ENCODE measurements around the gene HECTD3. TPM values are rescaled to one million over a fixed set of nuclear protein-coding genes. Genes with fewer than 3 reads are reported as not detected.
"Not testable (repeated sequence)": the region's sequence is repeated elsewhere in the genome, so short reads cannot be mapped to it uniquely, and the experiment has no call there.

The HECTD3 gene
- total RNA-seq, 3 donors from 2014 or later (not counting 1 experiment from before 2014, with no cell fraction given) = 56.6 to 67.4 (median 64.4) TPM

- Histone ChIP-seq H3K4me1 (ENCODE audit: control insufficient read depth, insufficient read depth, low read length) (no peaks in the 10 kb centered on the region), H3K4me3 (ENCODE audit: low read length) (no peak overlapping the region), H3K27ac (ENCODE audit: low read length) (no peak overlapping the region), H3K9me3 (ENCODE audit: control insufficient read depth, insufficient read depth, low read length) (no peaks in the 10 kb centered on the region), H3K36me3 (ENCODE audit: control insufficient read depth, insufficient read depth, low read length) (peaks cover 30% of the 10 kb centered on the region), H3K27me3 (ENCODE audit: control insufficient read depth, insufficient read depth, low read length) (no peaks in the 10 kb centered on the region)
- no peak for DNase-seq
- no peak for ATAC-seq
- no CpG with 5 or more reads among the region's 1 CpG for WGBS (ENCODE audit: insufficient coverage)
- Mint-ChIP-seq H3K9me3 (no peaks in the 10 kb centered on the region), H3K27me3 (ENCODE audit: low read depth in 2 of 2) (no peaks in the 10 kb centered on the region), H3K4me3 (no peak overlapping the region), H3K4me1 (peaks cover 0 to 13% of the 10 kb centered on the region in 2 donors), H3K36me3 (peaks cover 16% of the 10 kb centered on the region), H3K27ac (no peak overlapping the region)
- intact Hi-C loops (cut with micrococcal nuclease) = no loop called here
- TF ChIP-seq, protein P1, sequence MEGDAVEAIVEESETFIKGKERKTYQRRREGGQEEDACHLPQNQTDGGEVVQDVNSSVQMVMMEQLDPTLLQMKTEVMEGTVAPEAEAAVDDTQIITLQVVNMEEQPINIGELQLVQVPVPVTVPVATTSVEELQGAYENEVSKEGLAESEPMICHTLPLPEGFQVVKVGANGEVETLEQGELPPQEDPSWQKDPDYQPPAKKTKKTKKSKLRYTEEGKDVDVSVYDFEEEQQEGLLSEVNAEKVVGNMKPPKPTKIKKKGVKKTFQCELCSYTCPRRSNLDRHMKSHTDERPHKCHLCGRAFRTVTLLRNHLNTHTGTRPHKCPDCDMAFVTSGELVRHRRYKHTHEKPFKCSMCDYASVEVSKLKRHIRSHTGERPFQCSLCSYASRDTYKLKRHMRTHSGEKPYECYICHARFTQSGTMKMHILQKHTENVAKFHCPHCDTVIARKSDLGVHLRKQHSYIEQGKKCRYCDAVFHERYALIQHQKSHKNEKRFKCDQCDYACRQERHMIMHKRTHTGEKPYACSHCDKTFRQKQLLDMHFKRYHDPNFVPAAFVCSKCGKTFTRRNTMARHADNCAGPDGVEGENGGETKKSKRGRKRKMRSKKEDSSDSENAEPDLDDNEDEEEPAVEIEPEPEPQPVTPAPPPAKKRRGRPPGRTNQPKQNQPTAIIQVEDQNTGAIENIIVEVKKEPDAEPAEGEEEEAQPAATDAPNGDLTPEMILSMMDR (IDR thresholded peaks at IDR 0.05) = no peak
These were observed 37.5 kb downstream of the HECTD3 start for GRCh38 chr1:44973645-44974044.

GRCh38 chr1:44970317-44970716, 40.8 kb downstream of the HECTD3 start:
- Mint-ChIP-seq H3K36me3 (no peaks in the 10 kb centered on the region), H3K9me3 (no peaks in the 10 kb centered on the region)
- WGBS (ENCODE audit: insufficient coverage) = 68% methylated on average over 3 of the region's 4 CpGs

GRCh38 chr1:44964396-44964795, 46.7 kb downstream of the HECTD3 start:
- Mint-ChIP-seq H3K27me3 (ENCODE audit: low read depth in 2 of 2) (no peaks in the 10 kb centered on the region), H3K36me3 (no peaks in the 10 kb centered on the region), H3K4me1 (no peaks in the 10 kb centered on the region), H3K9me3 (no peaks in the 10 kb centered on the region), H3K4me3 (no peak overlapping the region), H3K27ac (no peak overlapping the region)
- ATAC-seq (no peak), DNase-seq (no peak)
- TF ChIP-seq, protein P1 (IDR thresholded peaks at IDR 0.05) = no peak
- no peaks in the 10 kb centered on the region for H3K27me3 ChIP-seq (ENCODE audit: control insufficient read depth, insufficient read depth, low read length)
- no peak overlapping the region for H3K27ac ChIP-seq (ENCODE audit: low read length)
- intact Hi-C loops (cut with micrococcal nuclease) = no loop called here
- no peaks in the 10 kb centered on the region for H3K9me3 ChIP-seq (ENCODE audit: control insufficient read depth, insufficient read depth, low read length)
- no peaks in the 10 kb centered on the region for H3K4me1 ChIP-seq (ENCODE audit: control insufficient read depth, insufficient read depth, low read length)
- WGBS (ENCODE audit: insufficient coverage) = no CpG with 5 or more reads among the region's 1 CpG
- H3K4me3 ChIP-seq (ENCODE audit: low read length) = no peak overlapping the region
- no peaks in the 10 kb centered on the region for H3K36me3 ChIP-seq (ENCODE audit: control insufficient read depth, insufficient read depth, low read length)

More at GRCh38 chr1:44970317-44970716, 40.8 kb downstream of the HECTD3 start:
- H3K27me3 Mint-ChIP-seq (ENCODE audit: low read depth in 2 of 2) = no peaks in the 10 kb centered on the region
- ATAC-seq (no peak), DNase-seq (no peak)
- H3K4me3 Mint-ChIP-seq = no peak overlapping the region
- no peak overlapping the region for H3K4me3 ChIP-seq (ENCODE audit: low read length)
- TF ChIP-seq, protein P1 (IDR thresholded peaks at IDR 0.05) = no peak
- no peaks in the 10 kb centered on the region for H3K27me3 ChIP-seq (ENCODE audit: control insufficient read depth, insufficient read depth, low read length)
- no peaks in the 10 kb centered on the region for H3K4me1 ChIP-seq (ENCODE audit: control insufficient read depth, insufficient read depth, low read length)
- no peaks in the 10 kb centered on the region for H3K9me3 ChIP-seq (ENCODE audit: control insufficient read depth, insufficient read depth, low read length)
- H3K27ac Mint-ChIP-seq = no peak overlapping the region
- intact Hi-C loops (cut with micrococcal nuclease) = no loop called here
- H3K36me3 ChIP-seq (ENCODE audit: control insufficient read depth, insufficient read depth, low read length) = peaks cover 4% of the 10 kb centered on the region
- peaks cover 0 to 6% of the 10 kb centered on the region in 2 donors for H3K4me1 Mint-ChIP-seq
- no peak overlapping the region for H3K27ac ChIP-seq (ENCODE audit: low read length)

- H3K36me3 Mint-ChIP-seq = no peaks in the 10 kb centered on the region
- H3K4me1 Mint-ChIP-seq = no peaks in the 10 kb centered on the region
- intact Hi-C loops (cut with micrococcal nuclease) = no loop called here
- no peaks in the 10 kb centered on the region for H3K27me3 Mint-ChIP-seq (ENCODE audit: low read depth in 2 of 2)
- Histone ChIP-seq H3K27ac (ENCODE audit: low read length) (no peak overlapping the region), H3K9me3 (ENCODE audit: control insufficient read depth, insufficient read depth, low read length) (no peaks in the 10 kb centered on the region), H3K4me1 (ENCODE audit: control insufficient read depth, insufficient read depth, low read length) (no peaks in the 10 kb centered on the region), H3K4me3 (ENCODE audit: low read length) (no peak overlapping the region), H3K36me3 (ENCODE audit: control insufficient read depth, insufficient read depth, low read length) (peaks cover 3% of the 10 kb centered on the region), H3K27me3 (ENCODE audit: control insufficient read depth, insufficient read depth, low read length) (no peaks in the 10 kb centered on the region)
- no peak overlapping the region for H3K27ac Mint-ChIP-seq
- H3K4me3 Mint-ChIP-seq = no peak overlapping the region
- TF ChIP-seq, protein P1 (IDR thresholded peaks at IDR 0.05) = no peak
- H3K9me3 Mint-ChIP-seq = no peaks in the 10 kb centered on the region
- DNase-seq (no peak), ATAC-seq (no peak)
- WGBS (ENCODE audit: insufficient coverage) = 96% methylated on average over 3 of the region's 3 CpGs
These were observed 48.4 kb downstream of the HECTD3 start for GRCh38 chr1:44962729-44963128.

- ATAC-seq; H3K27me3 Mint-ChIP-seq (ENCODE audit: low read depth in 2 of 2); H3K27ac ChIP-seq (ENCODE audit: low read length); H3K27me3 ChIP-seq (ENCODE audit: control insufficient read depth, insufficient read depth, low read length); intact Hi-C loops (cut with micrococcal nuclease); H3K4me3 Mint-ChIP-seq; H3K9me3 ChIP-seq (ENCODE audit: control insufficient read depth, insufficient read depth, low read length); H3K4me1 ChIP-seq (ENCODE audit: control insufficient read depth, insufficient read depth, low read length); H3K36me3 ChIP-seq (ENCODE audit: control insufficient read depth, insufficient read depth, low read length); H3K27ac Mint-ChIP-seq; H3K4me3 ChIP-seq (ENCODE audit: low read length); H3K4me1 Mint-ChIP-seq; H3K36me3 Mint-ChIP-seq; DNase-seq; H3K9me3 Mint-ChIP-seq: not testable (repeated sequence)
- WGBS (ENCODE audit: insufficient coverage) = 97% methylated on average over 4 of the region's 4 CpGs
These were observed 49.1 kb downstream of the HECTD3 start for GRCh38 chr1:44962022-44962421.

Measured in natural killer cell (primary cell).